IPS-20b (cell line): ENCODE measurements around the gene GMCL2.

Experiments
- H3K27ac ChIP-seq: one replicate; pipeline ENCODE4 v1.5.1; 2013; ENCODE audit warnings: low read length
- H3K27me3 ChIP-seq: 2 replicates; pipeline ENCODE4 v1.6.1; 2013; ENCODE audit warnings: mild to moderate bottlenecking, low read length, inconsistent platforms; ENCODE audit not compliant: insufficient read depth
- H3K36me3 ChIP-seq: 2 replicates; pipeline ENCODE4 v1.6.1; 2013; ENCODE audit warnings: low read depth, mild to moderate bottlenecking, inconsistent platforms, low read length, moderate library complexity; ENCODE audit not compliant: insufficient read depth
- H3K4me1 ChIP-seq: 2 replicates; pipeline ENCODE4 v1.6.1; 2013; ENCODE audit warnings: mild to moderate bottlenecking, control low read depth, inconsistent platforms, low read length, moderate library complexity; ENCODE audit not compliant: insufficient read depth
- H3K4me3 ChIP-seq: 2 replicates; pipeline ENCODE4 v1.5.1; 2013; ENCODE audit warnings: mild to moderate bottlenecking, low read length, inconsistent platforms
- H3K9ac ChIP-seq: 2 replicates; pipeline ENCODE4 v1.6.1; 2013; ENCODE audit warnings: low read depth, mild to moderate bottlenecking, inconsistent platforms, low read length, moderate library complexity
- H3K9me3 ChIP-seq: 2 replicates; pipeline ENCODE4 v1.6.1; 2013; ENCODE audit warnings: mild to moderate bottlenecking, low read depth, low read length, inconsistent platforms; ENCODE audit not compliant: insufficient read depth

The GMCL2 gene

GRCh38 chr5:178170455-178170854 lies 16.7 kb downstream of the GMCL2 start:
- no peaks in the 10 kb centered on the region for H3K9me3 ChIP-seq

DNA sequence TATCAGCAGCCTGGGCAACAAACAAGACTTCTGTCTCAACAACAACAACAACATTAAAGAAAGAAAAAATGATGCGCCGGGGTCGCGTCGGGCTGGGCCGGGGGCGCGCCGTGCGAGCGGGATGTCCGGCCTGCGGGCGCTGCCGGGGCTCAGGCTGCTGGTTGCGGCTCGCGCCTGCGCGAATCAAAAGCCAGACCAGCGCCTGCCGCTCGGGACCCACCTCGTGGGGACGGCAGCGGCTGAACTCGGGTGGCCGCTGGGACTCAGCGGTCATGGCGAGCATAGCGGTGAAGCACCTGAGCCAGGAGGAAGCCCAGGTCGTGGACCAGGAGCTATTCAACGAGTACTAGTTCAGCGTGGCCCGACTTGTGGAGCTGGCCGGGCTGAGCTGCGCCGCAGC lies 21.6 kb downstream of the GMCL2 start:
- Histone ChIP-seq H3K4me3 (no peak overlapping the region), H3K27ac (no peak overlapping the region), H3K27me3 (peaks cover 5% of the 10 kb centered on the region), H3K4me1 (peaks cover 6% of the 10 kb centered on the region; the same call in 1 of the 2 replicates), H3K36me3 (no peaks in the 10 kb centered on the region), H3K9ac (no peak overlapping the region), H3K9me3 (no peaks in the 10 kb centered on the region)

More at GRCh38 chr5:178170455-178170854, 16.7 kb downstream of the GMCL2 start:
- Histone ChIP-seq H3K9ac (no peak overlapping the region), H3K4me3 (no peak overlapping the region), H3K4me1 (no peaks in the 10 kb centered on the region), H3K27me3 (no peaks in the 10 kb centered on the region), H3K27ac (no peak overlapping the region), H3K36me3 (no peaks in the 10 kb centered on the region)

GRCh38 chr5:178163772-178164735 lies 23.1 kb downstream of the GMCL2 start:
- Histone ChIP-seq H3K36me3 (no peaks in the 10 kb centered on the region), H3K4me3 (peak overlapping the region; percentile 65), H3K9ac (peak overlapping the region; percentile 71; the same call in 1 of the 2 replicates), H3K27ac (no peak overlapping the region), H3K27me3 (peaks cover 5% of the 10 kb centered on the region), H3K4me1 (peaks cover 6% of the 10 kb centered on the region; the same call in 1 of the 2 replicates), H3K9me3 (no peaks in the 10 kb centered on the region)

- no peak overlapping the region for H3K27ac ChIP-seq
- peaks cover 5% of the 10 kb centered on the region for H3K27me3 ChIP-seq
- no peak overlapping the region for H3K9ac ChIP-seq
- peaks cover 6% of the 10 kb centered on the region; the same call in 1 of the 2 replicates for H3K4me1 ChIP-seq
- H3K36me3 ChIP-seq = no peaks in the 10 kb centered on the region
- no peaks in the 10 kb centered on the region for H3K9me3 ChIP-seq
- H3K4me3 ChIP-seq = no peak overlapping the region
Observed at GRCh38 chr5:178162481-178162880, 24.7 kb downstream of the GMCL2 start.

- Histone ChIP-seq H3K9ac (no peak overlapping the region), H3K27ac (no peak overlapping the region), H3K9me3 (no peaks in the 10 kb centered on the region), H3K36me3 (no peaks in the 10 kb centered on the region), H3K27me3 (peaks cover 5% of the 10 kb centered on the region), H3K4me3 (no peak overlapping the region), H3K4me1 (peaks cover 6% of the 10 kb centered on the region; the same call in 1 of the 2 replicates)
Observed at GRCh38 chr5:178160176-178160575, 27.0 kb downstream of the GMCL2 start.

- Histone ChIP-seq H3K27me3 (no peaks in the 10 kb centered on the region), H3K36me3 (peaks cover 27% of the 10 kb centered on the region), H3K27ac (no peak overlapping the region), H3K4me3 (no peak overlapping the region), H3K9me3 (no peaks in the 10 kb centered on the region), H3K4me1 (no peaks in the 10 kb centered on the region), H3K9ac (no peak overlapping the region)
Observed at GRCh38 chr5:178155065-178155464, 32.1 kb downstream of the GMCL2 start.

DNA sequence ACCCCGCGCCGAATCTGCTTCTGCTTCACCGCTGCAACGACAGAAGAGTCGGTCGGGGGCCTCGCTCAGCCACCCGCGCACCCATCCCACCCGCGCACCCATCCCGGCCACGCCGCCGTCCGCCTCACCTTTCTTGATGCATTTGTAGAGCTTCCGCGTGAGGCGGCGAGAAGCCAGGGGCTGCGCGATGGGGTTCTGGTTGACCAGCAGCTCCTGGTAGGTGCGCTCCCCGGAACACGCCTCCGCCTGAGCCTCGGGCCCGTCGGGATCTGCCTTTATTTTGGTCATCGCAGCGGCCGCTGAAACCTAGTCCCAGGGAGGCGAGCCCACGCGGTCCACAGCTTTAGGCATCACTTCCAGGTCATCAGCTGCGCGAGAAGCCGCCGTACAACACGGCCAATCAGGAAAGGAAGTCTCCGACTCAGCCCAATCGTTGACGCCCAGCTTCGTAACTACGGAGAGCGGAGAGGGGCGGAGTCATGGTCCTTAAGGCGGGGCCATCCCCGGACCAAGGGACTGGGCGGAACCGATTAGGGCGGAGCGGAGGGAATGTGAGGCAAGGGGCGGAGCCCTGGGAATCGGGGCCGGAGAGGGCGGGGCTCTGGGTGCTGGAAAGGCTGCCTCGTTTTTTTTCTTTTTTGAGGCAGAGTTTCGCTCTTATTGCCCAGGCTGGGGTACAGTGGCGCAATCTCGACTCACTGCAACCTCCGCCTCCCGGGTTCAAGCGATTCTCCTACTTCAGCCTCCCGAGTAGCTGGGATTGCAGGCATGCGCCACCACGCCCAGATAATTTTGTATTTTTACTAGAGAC lies 33.4 kb downstream of the GMCL2 start, which contains the start of gene NHP2:
Gene NHP2, minus strand, starts transcription at position 356 of the 811 bp plus-strand sequence. Its CDS starts 68 bp downstream, at position 288.
- Histone ChIP-seq H3K4me1 (no peaks in the 10 kb centered on the region), H3K4me3 (peak within 1 kb of the TSS; percentile 96), H3K9ac (peak within 1 kb of the TSS; percentile 91), H3K9me3 (no peaks in the 10 kb centered on the region), H3K27ac (no peak within 1 kb of the TSS), H3K27me3 (no peaks in the 10 kb centered on the region), H3K36me3 (peaks cover 40% of the 10 kb centered on the region)

GRCh38 chr5:178152491-178153444 lies 34.4 kb downstream of the GMCL2 start:
- H3K27me3 ChIP-seq = no peaks in the 10 kb centered on the region
- H3K9ac ChIP-seq = peak overlapping the region; percentile 91
- H3K4me1 ChIP-seq = no peaks in the 10 kb centered on the region
- H3K27ac ChIP-seq = no peak overlapping the region
- H3K9me3 ChIP-seq = no peaks in the 10 kb centered on the region
- peaks cover 49% of the 10 kb centered on the region for H3K36me3 ChIP-seq
- peak overlapping the region; percentile 96 for H3K4me3 ChIP-seq

- Histone ChIP-seq H3K9me3 (no peaks in the 10 kb centered on the region), H3K27me3 (no peaks in the 10 kb centered on the region), H3K27ac (no peak overlapping the region), H3K4me1 (no peaks in the 10 kb centered on the region), H3K4me3 (no peak overlapping the region), H3K36me3 (peaks cover 66% of the 10 kb centered on the region), H3K9ac (no peak overlapping the region)
Observed at GRCh38 chr5:178150977-178151734, 36.0 kb downstream of the GMCL2 start.

- Histone ChIP-seq H3K4me1 (no peaks in the 10 kb centered on the region), H3K27ac (no peak overlapping the region), H3K9ac (no peak overlapping the region), H3K9me3 (no peaks in the 10 kb centered on the region), H3K36me3 (peaks cover 84% of the 10 kb centered on the region), H3K4me3 (no peak overlapping the region), H3K27me3 (no peaks in the 10 kb centered on the region)
Observed at GRCh38 chr5:178149199-178149932, 37.8 kb downstream of the GMCL2 start.
